T-cell (primary cell): Measurements from ENCODE around the gene HOXA6. TPM values are rescaled to one million over a fixed set of nuclear protein-coding genes. Genes with fewer than 3 reads are reported as not detected.

Experiments
- ATAC-seq, 4 experiments: fragments of 200-7000 bp in 3 of 4; fragments of 150-1000 bp in 1 of 4; cut with Tn5 transposase; replicated peaks in 1 of 4; 1 replicate in 3 of 4; 2 replicates in 1 of 4; pipeline ENCODE4 v1.10.0; 2021; ENCODE audit warnings: moderate library complexity in 3 of 4, mild to moderate bottlenecking in 2 of 4, moderate number of reproducible peaks in 1 of 4
- CTCF ChIA-PET, 2 donors: fragments of 300-600 bp; sonication (Branson Sonifier 250); formaldehyde crosslinking; loops; one replicate each; lab custom pipeline; 2022; ENCODE audit warnings: antibody characterized with exemption in 2 of 2; lab: Charles Lee
- POLR2A ChIA-PET, 2 donors: fragments of 300-600 bp; sonication (Branson Sonifier 250); formaldehyde crosslinking; loops; one replicate each; lab custom pipeline; 2022; ENCODE audit warnings: antibody characterized with exemption in 2 of 2; lab: Charles Lee
- DNase-seq, 35 experiments: peaks; one replicate each; pipeline versions ENCODE4 v3.0.0 to v3.0.0-alpha.2; 2013 to 2023
- H3K27ac ChIP-seq: one replicate; pipeline ENCODE4 v1.5.1; 2013; ENCODE audit warnings: low read length
- H3K27me3 ChIP-seq, 2 experiments: replicated peaks in 1 of 2; 1 replicate in 1 of 2; 2 replicates in 1 of 2; pipeline versions ENCODE4 v1.6.1 to v1.7.0; 2013; ENCODE audit warnings: low read length in 1 of 2, mixed read lengths in 1 of 2; ENCODE audit not compliant: control insufficient read depth in 2 of 2, insufficient read depth in 2 of 2; ENCODE audit errors: extremely low read depth in 1 of 2
- H3K36me3 ChIP-seq, 2 donors: 1 replicate in 1 of 2; 2 replicates in 1 of 2; pipeline versions ENCODE4 v1.6.1 to v1.7.0; 2013; ENCODE audit warnings: low read length in 1 of 2; ENCODE audit not compliant: control insufficient read depth in 2 of 2, insufficient read depth in 1 of 2; ENCODE audit errors: extremely low read depth in 1 of 2
- H3K4me1 ChIP-seq, 2 experiments: 1 replicate in 1 of 2; 2 replicates in 1 of 2; pipeline versions ENCODE4 v1.6.1 to v1.7.0; 2013; ENCODE audit warnings: low read length in 2 of 2, mixed read lengths in 1 of 2; ENCODE audit not compliant: insufficient read depth in 2 of 2, control insufficient read depth in 1 of 2; ENCODE audit errors: extremely low read depth in 1 of 2
- H3K4me3 ChIP-seq, 2 donors: 1 replicate in 1 of 2; 2 replicates in 1 of 2; pipeline versions ENCODE4 v1.5.1 to v1.7.0; 2013; ENCODE audit warnings: mild to moderate bottlenecking in 2 of 2, low read length in 1 of 2, moderate library complexity in 1 of 2; ENCODE audit not compliant: control insufficient read depth in 1 of 2; ENCODE audit errors: extremely low read depth in 1 of 2
- H3K9me3 ChIP-seq: 2 replicates; pipeline ENCODE4 v1.7.0; 2013
- H3K27ac Mint-ChIP-seq, 2 donors: one replicate each; pipeline ENCODE4 v1.8.0; 2020 to 2021; ENCODE audit warnings: mild to moderate bottlenecking in 2 of 2, mixed read lengths in 2 of 2
- H3K27me3 Mint-ChIP-seq, 2 donors: one replicate each; pipeline ENCODE4 v1.8.0; 2021 to 2022; ENCODE audit warnings: mixed read lengths in 2 of 2
- H3K36me3 Mint-ChIP-seq: one replicate; pipeline ENCODE4 v1.8.0; 2021; ENCODE audit warnings: mixed read lengths
- H3K4me1 Mint-ChIP-seq, 3 donors: one replicate each; pipeline ENCODE4 v1.8.0; 2020 to 2022; ENCODE audit warnings: mixed read lengths in 3 of 3, mild to moderate bottlenecking in 1 of 3
- H3K4me3 Mint-ChIP-seq, 3 donors: one replicate each; pipeline ENCODE4 v1.8.0; 2020 to 2022; ENCODE audit warnings: mild to moderate bottlenecking in 3 of 3, mixed read lengths in 3 of 3, moderate library complexity in 3 of 3
- H3K9me3 Mint-ChIP-seq, 3 donors: one replicate each; pipeline ENCODE4 v1.8.0; 2020 to 2022; ENCODE audit warnings: mixed read lengths in 3 of 3
- WGBS: methylation state at CpG from one replicate; pipeline ENCODE4 v1.1.5; 2013; ENCODE audit warnings: missing lambda C conversion rate; ENCODE audit not compliant: insufficient coverage; 5-methylcytosine and 5-hydroxymethylcytosine counted together
- total RNA-seq, 35 experiments: library from RNA in 6 of 35; stranded (reverse) in 6 of 35; fragments of 120-200 nt in 1 of 35; gene quantifications; one replicate each; pipeline versions ENCODE4 v1.2.1 to v1.2.4 and lab custom pipeline; 2013 to 2026

Gene HOXA6
- total RNA-seq, 5 donors from 2014 or later (not counting 1 experiment from before 2014, with no cell fraction given): 0.50 to 0.65 TPM; not detected in 3

- H3K27me3 Mint-ChIP-seq: peaks cover 46 to 76% of the 10 kb centered on the region in 2 donors
- no peaks in the 10 kb centered on the region for H3K36me3 ChIP-seq
- no peak within 1 kb of the TSS for H3K27ac ChIP-seq
- POLR2A ChIA-PET: no interaction called here
- peaks cover 6 to 85% of the 10 kb centered on the region in 2 experiments for H3K27me3 ChIP-seq
- WGBS: 13% methylated on average over 66 of the region's 82 CpGs
- peaks cover 11 to 45% of the 10 kb centered on the region in 2 experiments for H3K4me1 ChIP-seq
- H3K27ac Mint-ChIP-seq: peak within 1 kb of the TSS in 1 of 2 donors; percentile 59
- peak within 1 kb of the TSS; percentile 31 to 73 (median 56) for H3K4me3 Mint-ChIP-seq
- ATAC-seq (peak in 1 of 4 experiments; percentile 16), DNase-seq (peak in 4 of 35 experiments; percentile 0 to 23 (median 12))
- peaks cover 17 to 28% (median 24%) of the 10 kb centered on the region in 3 donors for H3K4me1 Mint-ChIP-seq
- H3K9me3 Mint-ChIP-seq: no peaks in the 10 kb centered on the region
- H3K9me3 ChIP-seq: no peaks in the 10 kb centered on the region
- peak within 1 kb of the TSS; percentile 33 to 79 for H3K4me3 ChIP-seq
- no peaks in the 10 kb centered on the region for H3K36me3 Mint-ChIP-seq
- CTCF ChIA-PET: interaction anchor here in 1 of 2 donors (1.5 kb wide), 1 partner anchor 22 kb away, joined by 6 read pairs; no protein-coding TSS in a partner anchor
Observed at GRCh38 chr7:27173956-27174873, 26.6 kb upstream of the HOXA6 start, which contains the start of gene HOXA10. Gene HOXA10, minus strand, starts transcription at chr7:27174320. Its CDS starts 14 bp downstream, at chr7:27174306.

DNA sequence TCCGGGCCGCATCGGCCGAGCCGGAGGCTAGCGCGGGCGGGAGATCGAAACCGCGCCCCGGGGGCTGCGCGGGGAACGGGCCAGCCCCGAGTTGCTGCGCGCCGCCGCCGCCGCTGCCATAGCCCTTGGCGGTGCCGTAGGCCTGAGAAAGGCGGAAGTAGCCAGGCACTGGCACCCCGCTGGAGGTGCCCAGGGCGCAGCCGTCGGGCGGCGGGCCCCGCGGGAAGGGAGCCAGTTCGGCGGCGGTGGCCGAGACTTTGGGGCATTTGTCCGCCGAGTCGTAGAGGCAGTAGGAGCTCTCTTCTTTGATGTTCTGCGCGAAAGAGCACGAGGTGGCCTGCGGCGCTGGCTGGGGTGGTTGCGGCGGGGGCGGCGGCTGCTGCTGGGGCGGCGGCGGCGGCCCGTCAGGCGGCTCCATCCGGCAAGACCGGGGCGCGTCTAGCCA lies 26.0 kb upstream of the HOXA6 start:
- no peaks in the 10 kb centered on the region for H3K36me3 Mint-ChIP-seq
- POLR2A ChIA-PET: interaction anchor here in 1 of 2 donors (0.6 kb wide), 1 partner anchor 10 kb away, joined by 4 read pairs; no protein-coding TSS in a partner anchor
- no peak overlapping the region for H3K27ac Mint-ChIP-seq
- H3K36me3 ChIP-seq: no peaks in the 10 kb centered on the region
- no peaks in the 10 kb centered on the region for H3K9me3 Mint-ChIP-seq
- CTCF ChIA-PET: interaction anchor here (0.6 to 1.5 kb wide), 4 partner anchors 23 to 476 kb away, joined by 3 to 7 read pairs (median 5); no protein-coding TSS in a partner anchor
- peaks cover 21 to 33% (median 30%) of the 10 kb centered on the region in 3 donors for H3K4me1 Mint-ChIP-seq
- WGBS: 1% methylated on average over 59 of the region's 59 CpGs
- peaks cover 43 to 78% of the 10 kb centered on the region in 2 donors for H3K27me3 Mint-ChIP-seq
- DNase-seq: peak in 7 of 35 experiments; percentile 9 to 56 (median 36)
- H3K9me3 ChIP-seq: no peaks in the 10 kb centered on the region
- peaks cover 6 to 88% of the 10 kb centered on the region in 2 experiments for H3K27me3 ChIP-seq
- H3K4me3 Mint-ChIP-seq: peak overlapping the region in 1 of 3 donors; percentile 46
- H3K4me1 ChIP-seq: peaks cover 13 to 51% of the 10 kb centered on the region in 2 experiments
- no peak overlapping the region for H3K27ac ChIP-seq
- peak; percentile 68 to 75 (median 70) for ATAC-seq
- H3K4me3 ChIP-seq: peak overlapping the region in 1 of 2 donors; percentile 79

- ChIA-PET POLR2A (interaction anchor here in 1 of 2 donors (0.6 kb wide), 1 partner anchor 10 kb away, joined by 4 read pairs; no protein-coding TSS in a partner anchor), CTCF (interaction anchor here (0.6 to 1.5 kb wide), 5 partner anchors 23 to 1308 kb away, joined by 3 to 7 read pairs (median 4); no protein-coding TSS in a partner anchor)
- Mint-ChIP-seq H3K4me1 (peaks cover 24 to 35% (median 34%) of the 10 kb centered on the region in 3 donors), H3K9me3 (no peaks in the 10 kb centered on the region), H3K4me3 (peak overlapping the region in 2 of 3 donors; percentile 21 to 72), H3K27me3 (peaks cover 46 to 78% of the 10 kb centered on the region in 2 donors), H3K27ac (no peak overlapping the region), H3K36me3 (no peaks in the 10 kb centered on the region)
- H3K4me1 ChIP-seq: peaks cover 13 to 56% of the 10 kb centered on the region in 2 experiments
- H3K27ac ChIP-seq: no peak overlapping the region
- H3K36me3 ChIP-seq: no peaks in the 10 kb centered on the region
- DNase-seq (peak in 6 of 35 experiments; percentile 2 to 26 (median 16)), ATAC-seq (peak; percentile 21 to 40 (median 30))
- peak overlapping the region; percentile 33 to 79 for H3K4me3 ChIP-seq
- peaks cover 10 to 91% of the 10 kb centered on the region in 2 experiments for H3K27me3 ChIP-seq
- no peaks in the 10 kb centered on the region for H3K9me3 ChIP-seq
- WGBS: 1% methylated on average over 49 of the region's 58 CpGs
Observed at GRCh38 chr7:27172823-27173510, 25.4 kb upstream of the HOXA6 start.

GRCh38 chr7:27172315-27172774 lies 24.8 kb upstream of the HOXA6 start:
- H3K27ac Mint-ChIP-seq: peak overlapping the region in 1 of 2 donors; percentile 31
- H3K27me3 Mint-ChIP-seq: peaks cover 46 to 78% of the 10 kb centered on the region in 2 donors
- CTCF ChIA-PET: interaction anchor here (1.2 to 1.5 kb wide), 3 partner anchors 10 to 24 kb away, joined by 3 to 7 read pairs (median 6); no protein-coding TSS in a partner anchor
- Histone ChIP-seq H3K27ac (no peak overlapping the region), H3K36me3 (no peaks in the 10 kb centered on the region), H3K27me3 (peaks cover 16 to 91% of the 10 kb centered on the region in 2 experiments), H3K4me3 (peak overlapping the region in 1 of 2 donors; percentile 79), H3K4me1 (peaks cover 13 to 56% of the 10 kb centered on the region in 2 experiments), H3K9me3 (no peaks in the 10 kb centered on the region)
- DNase-seq (peak in 6 of 35 experiments; percentile 1 to 23 (median 10)), ATAC-seq (no peak)
- peak overlapping the region; percentile 35 to 72 (median 58) for H3K4me3 Mint-ChIP-seq
- 11% methylated on average over 5 of the region's 10 CpGs for WGBS
- peaks cover 24 to 35% (median 34%) of the 10 kb centered on the region in 3 donors for H3K4me1 Mint-ChIP-seq
- no peaks in the 10 kb centered on the region for H3K36me3 Mint-ChIP-seq
- no peaks in the 10 kb centered on the region for H3K9me3 Mint-ChIP-seq
- POLR2A ChIA-PET: no interaction called here

GRCh38 chr7:27171637-27172314 lies 24.2 kb upstream of the HOXA6 start:
- no peaks in the 10 kb centered on the region for H3K9me3 Mint-ChIP-seq
- ChIA-PET POLR2A (no interaction called here), CTCF (interaction anchor here in 1 of 2 donors (0.7 to 1.2 kb wide), 2 partner anchors 9 to 482 kb away, joined by 3 read pairs; no protein-coding TSS in a partner anchor)
- WGBS: 8% methylated on average over 28 of the region's 30 CpGs
- H3K36me3 Mint-ChIP-seq: no peaks in the 10 kb centered on the region
- peaks cover 13 to 61% of the 10 kb centered on the region in 2 experiments for H3K4me1 ChIP-seq
- peak overlapping the region; percentile 35 to 72 (median 58) for H3K4me3 Mint-ChIP-seq
- no peak overlapping the region for H3K27ac ChIP-seq
- no peaks in the 10 kb centered on the region for H3K36me3 ChIP-seq
- H3K4me3 ChIP-seq: peak overlapping the region in 1 of 2 donors; percentile 11
- peaks cover 51 to 78% of the 10 kb centered on the region in 2 donors for H3K27me3 Mint-ChIP-seq
- no peaks in the 10 kb centered on the region for H3K9me3 ChIP-seq
- no peak for ATAC-seq
- peaks cover 17 to 91% of the 10 kb centered on the region in 2 experiments for H3K27me3 ChIP-seq
- peak overlapping the region in 1 of 2 donors; percentile 50 for H3K27ac Mint-ChIP-seq
- DNase-seq: peak in 2 of 35 experiments; percentile 13 to 32
- peaks cover 27 to 40% (median 39%) of the 10 kb centered on the region in 3 donors for H3K4me1 Mint-ChIP-seq
